OCI-LY1 (cell line): Measurements from ENCODE around the gene CASKIN2.

ENCODE experiments used
- H2AFZ ChIP-seq: fragments of 200-600 bp; sonication (generic), shearing (Covaris generic); 2 replicates; pipeline ENCODE4 v1.6.0; 2014; ENCODE audit warnings: antibody characterized with exemption, mild to moderate bottlenecking, low read length
- H3F3A ChIP-seq: fragments of 200-600 bp; sonication (generic), shearing (Covaris generic); 2 replicates; pipeline ENCODE4 v1.6.0; 2014; ENCODE audit warnings: mild to moderate bottlenecking, antibody characterized with exemption, low read length, moderate library complexity; ENCODE audit not compliant: insufficient read depth
- H3K27ac ChIP-seq: fragments of 200-600 bp; sonication (generic); 2 replicates; pipeline ENCODE4 v1.5.1; 2014; ENCODE audit warnings: low read length, mixed run types, mild to moderate bottlenecking, low read depth; ENCODE audit not compliant: poor library complexity, severe bottlenecking
- H3K27me3 ChIP-seq: fragments of 200-600 bp; sonication (generic); 2 replicates; pipeline ENCODE4 v1.6.0; 2014; ENCODE audit warnings: antibody characterized with exemption, mild to moderate bottlenecking, low read length, moderate library complexity; ENCODE audit not compliant: insufficient read depth
- H3K36me3 ChIP-seq: fragments of 200-600 bp; sonication (generic); 2 replicates; pipeline ENCODE4 v1.6.1; 2014; ENCODE audit warnings: mild to moderate bottlenecking, antibody characterized with exemption, low read length, moderate library complexity, mixed read lengths; ENCODE audit not compliant: insufficient read depth
- H3K4me1 ChIP-seq: fragments of 200-600 bp; sonication (generic); 2 replicates; pipeline ENCODE4 v1.5.1; 2014; ENCODE audit warnings: mild to moderate bottlenecking, low read length, moderate library complexity; ENCODE audit not compliant: insufficient read depth, severe bottlenecking
- H3K4me2 ChIP-seq: fragments of 200-600 bp; sonication (generic), shearing (Covaris generic); 2 replicates; pipeline ENCODE4 v1.6.1; 2014; ENCODE audit warnings: low read length
- H3K4me3 ChIP-seq: fragments of 200-600 bp; sonication (generic); 2 replicates; pipeline ENCODE4 v1.5.1; 2014; ENCODE audit warnings: low read length, low read depth, mild to moderate bottlenecking, mixed read lengths; ENCODE audit not compliant: poor library complexity, severe bottlenecking
- H3K79me2 ChIP-seq: fragments of 200-600 bp; shearing (Covaris generic); 2 replicates; pipeline ENCODE4 v1.6.1; 2016; ENCODE audit warnings: mixed run types, low read length, mixed read lengths; ENCODE audit not compliant: insufficient read depth
- H3K9ac ChIP-seq: fragments of 200-600 bp; sonication (generic), shearing (Covaris generic); 2 replicates; pipeline ENCODE4 v1.6.1; 2014; ENCODE audit warnings: mild to moderate bottlenecking, low read length, mixed read lengths
- H3K9me2 ChIP-seq: fragments of 200-600 bp; sonication (generic), shearing (Covaris generic); 2 replicates; pipeline ENCODE4 v1.6.1; 2014; ENCODE audit warnings: low read depth, mild to moderate bottlenecking, low read length, mixed read lengths
- H3K9me3 ChIP-seq: fragments of 200-600 bp; shearing (Covaris generic); 2 replicates; pipeline ENCODE4 v1.6.1; 2014; ENCODE audit warnings: low read length, mixed read lengths
- H4K20me1 ChIP-seq: fragments of 200-600 bp; sonication (generic), shearing (Covaris generic); 2 replicates; pipeline ENCODE4 v1.6.0; 2016; ENCODE audit warnings: mild to moderate bottlenecking, low read length; ENCODE audit not compliant: insufficient read depth
- CTCF ChIP-seq: fragments of 200-600 bp; sonication (generic), shearing (Covaris generic); IDR thresholded peaks from 2 replicates; pipeline ENCODE4 v1.5.1; 2017; ENCODE audit warnings: mild to moderate bottlenecking, antibody characterized with exemption, low read length, moderate library complexity, mixed read lengths
- EZH2 ChIP-seq: fragments of 200-600 bp; sonication (generic), shearing (Covaris generic); IDR thresholded peaks from 2 replicates; pipeline ENCODE4 v1.8.0; 2017; ENCODE audit warnings: borderline replicate concordance, mixed run types, mild to moderate bottlenecking, antibody characterized with exemption, low read length, moderate library complexity, mixed read lengths

CASKIN2 gene

GRCh38 chr17:75493476-75494129 lies 21.7 kb downstream of the CASKIN2 start:
- H3K36me3 ChIP-seq, result peaks cover 24% of the 10 kb centered on the region; the same call in 1 of the 2 replicates
- H3K4me1 ChIP-seq, result no peaks in the 10 kb centered on the region
- no peaks in the 10 kb centered on the region for H3K79me2 ChIP-seq
- no peak overlapping the region for H3K9ac ChIP-seq
- no peak overlapping the region for H3K4me2 ChIP-seq
- no peak overlapping the region for H3K27ac ChIP-seq
- no peaks in the 10 kb centered on the region for H3F3A ChIP-seq
- no peak overlapping the region for H3K4me3 ChIP-seq
- H4K20me1 ChIP-seq, result no peaks in the 10 kb centered on the region
- no peaks in the 10 kb centered on the region for H3K27me3 ChIP-seq
- no peak overlapping the region for H2AFZ ChIP-seq
- H3K9me3 ChIP-seq, result no peaks in the 10 kb centered on the region
- TF ChIP-seq EZH2 (no peak), CTCF (no peak)
- H3K9me2 ChIP-seq, result no peaks in the 10 kb centered on the region

- no peak overlapping the region for H3K4me2 ChIP-seq
- H4K20me1 ChIP-seq, result no peaks in the 10 kb centered on the region
- no peaks in the 10 kb centered on the region for H3K79me2 ChIP-seq
- no peak overlapping the region for H3K4me3 ChIP-seq
- no peaks in the 10 kb centered on the region for H3K27me3 ChIP-seq
- H3K9me2 ChIP-seq, result no peaks in the 10 kb centered on the region
- peaks cover 17% of the 10 kb centered on the region; the same call in 1 of the 2 replicates for H3K36me3 ChIP-seq
- no peak overlapping the region for H3K9ac ChIP-seq
- peaks cover 5% of the 10 kb centered on the region for H3K4me1 ChIP-seq
- H3F3A ChIP-seq, result no peaks in the 10 kb centered on the region
- H2AFZ ChIP-seq, result no peak overlapping the region
- no peaks in the 10 kb centered on the region for H3K9me3 ChIP-seq
- no peak overlapping the region for H3K27ac ChIP-seq
- TF ChIP-seq CTCF (no peak), EZH2 (no peak)
These were observed 22.7 kb downstream of the CASKIN2 start for GRCh38 chr17:75492555-75493168.

GRCh38 chr17:75491680-75492079 lies 23.7 kb downstream of the CASKIN2 start:
- no peak for TF ChIP-seq CTCF
- TF ChIP-seq EZH2, result no peak
- Histone ChIP-seq H3K27ac (no peak overlapping the region), H2AFZ (no peak overlapping the region), H3K79me2 (no peaks in the 10 kb centered on the region), H4K20me1 (no peaks in the 10 kb centered on the region), H3K4me2 (no peak overlapping the region), H3K9me2 (no peaks in the 10 kb centered on the region), H3F3A (no peaks in the 10 kb centered on the region), H3K36me3 (peaks cover 17% of the 10 kb centered on the region; the same call in 1 of the 2 replicates), H3K9me3 (no peaks in the 10 kb centered on the region), H3K4me1 (peaks cover 12% of the 10 kb centered on the region), H3K27me3 (no peaks in the 10 kb centered on the region), H3K4me3 (no peak overlapping the region), H3K9ac (no peak overlapping the region)
